ENCODE measurements around the gene TMEM86A. TPM values are rescaled to one million over a fixed set of nuclear protein-coding genes. Genes with fewer than 3 reads are reported as not detected.

The TMEM86A gene
- total RNA-seq, 2 donors from 2014 or later = 4.7 to 5.6 TPM

- Histone ChIP-seq H3K27me3 (no peaks in the 10 kb centered on the region), H3K9me3 (no peaks in the 10 kb centered on the region), H3K4me1 (no peaks in the 10 kb centered on the region), H3K4me3 (no peak overlapping the region), H3K36me3 (replicated peaks in 1 of 2; ENCODE audit: insufficient read depth in 1 of 2, low read depth in 2 of 2) (no peaks in the 10 kb centered on the region), H3K27ac (no peak overlapping the region)
- intact Hi-C loops (cut with DNase I) = no loop called here
- WGBS, 2 donors = 36 to 43% methylated on average over 3 of the region's 3 CpGs
- DNase-seq (no peak), ATAC-seq (no peak)
- TF ChIP-seq POLR2A (IDR thresholded peaks at IDR 0.05) (no peak), CTCF (IDR thresholded peaks at IDR 0.05) (no peak)
Observed at GRCh38 chr11:18752502-18752901, 53.9 kb downstream of the TMEM86A start.

- Histone ChIP-seq H3K27me3 (no peaks in the 10 kb centered on the region), H3K36me3 (replicated peaks in 1 of 2; ENCODE audit: insufficient read depth in 1 of 2, low read depth in 2 of 2) (no peaks in the 10 kb centered on the region), H3K9me3 (no peaks in the 10 kb centered on the region), H3K4me1 (no peaks in the 10 kb centered on the region), H3K4me3 (no peak overlapping the region), H3K27ac (no peak overlapping the region)
- WGBS, 2 donors = 47 to 65% methylated on average over 4 to 5 of the region's 5 CpGs
- no peak for ATAC-seq
- intact Hi-C loops (cut with DNase I) = no loop called here
- TF ChIP-seq POLR2A (IDR thresholded peaks at IDR 0.05) = no peak
- no peak for TF ChIP-seq CTCF (IDR thresholded peaks at IDR 0.05)
- DNase-seq = no peak
Observed at GRCh38 chr11:18754308-18754707, 55.7 kb downstream of the TMEM86A start.

Other genes with a start within 250 kb of the TMEM86A start
- gene LDHAL6A, start 242.9 kb upstream of the TMEM86A start, total RNA-seq = not detected
- 10 to 100 TPM; 36.8 to 50.8 TPM for gene TSG101, start 171.8 kb upstream of the TMEM86A start, total RNA-seq
- gene UEVLD, start 110.0 kb upstream of the TMEM86A start, total RNA-seq = 1 to 10 TPM; 5.6 to 8.8 TPM
- not detected for gene MISFA, start 99.0 kb upstream of the TMEM86A start, total RNA-seq
- gene SPTY2D1, start 64.4 kb upstream of the TMEM86A start, total RNA-seq = 10 to 100 TPM; 10.1 to 15.2 TPM
- not detected for gene IGSF22, start 27.4 kb downstream of the TMEM86A start, total RNA-seq
- under 1 TPM in 1 of 2 donors, not detected in 1; 0.26 TPM for gene PTPN5, start 93.0 kb downstream of the TMEM86A start, total RNA-seq
- not detected for gene MRGPRX1, start 240.6 kb downstream of the TMEM86A start, total RNA-seq

All from body of pancreas (tissue), 4 donors.